Parathyroid adenoma (tissue), 2 donors: ENCODE data around the gene NDUFAF3.

Experiments used
- H2AFZ ChIP-seq: fragments of 300-600 bp; sonication (generic); one replicate; pipeline ENCODE4 v1.7.0; 2017; ENCODE audit warnings: antibody characterized with exemption, mild to moderate bottlenecking
- H3K27ac ChIP-seq: fragments of 300-600 bp; sonication (generic); one replicate; pipeline ENCODE4 v1.7.0; 2017
- H3K27me3 ChIP-seq: fragments of 300-600 bp; sonication (generic); one replicate; pipeline ENCODE4 v1.7.0; 2017; ENCODE audit warnings: low read length; ENCODE audit not compliant: control insufficient read depth, insufficient read depth
- H3K36me3 ChIP-seq: fragments of 300-600 bp; sonication (generic); one replicate; pipeline ENCODE4 v1.7.0; 2017; ENCODE audit warnings: low read length; ENCODE audit not compliant: control insufficient read depth, insufficient read depth
- H3K4me1 ChIP-seq: fragments of 300-600 bp; sonication (generic); one replicate; pipeline ENCODE4 v1.7.0; 2017; ENCODE audit warnings: control low read depth
- H3K4me2 ChIP-seq: fragments of 300-600 bp; sonication (generic); one replicate; pipeline ENCODE4 v1.7.0; 2017; ENCODE audit warnings: low read length
- H3K4me3 ChIP-seq: fragments of 300-600 bp; sonication (generic); one replicate; pipeline ENCODE4 v1.7.0; 2017; ENCODE audit warnings: low read depth, low read length
- H3K79me2 ChIP-seq: fragments of 300-600 bp; sonication (generic); one replicate; pipeline ENCODE4 v1.7.0; 2017; ENCODE audit warnings: control low read depth
- H3K9ac ChIP-seq: fragments of 300-600 bp; sonication (generic); one replicate; pipeline ENCODE4 v1.7.0; 2017; ENCODE audit warnings: mild to moderate bottlenecking
- H3K9me3 ChIP-seq: fragments of 300-600 bp; sonication (generic); one replicate; pipeline ENCODE4 v1.7.0; 2017; ENCODE audit warnings: low read length; ENCODE audit not compliant: control insufficient read depth
- TF ChIP-seq, protein P1 (sequence below): fragments of 300-600 bp; sonication (generic); IDR thresholded peaks from one replicate; pipeline ENCODE4 v1.7.0; 2017; ENCODE audit warnings: antibody characterized with exemption, mild to moderate bottlenecking
- donor health status: primary hyperparathyroidism.

Gene NDUFAF3

DNA sequence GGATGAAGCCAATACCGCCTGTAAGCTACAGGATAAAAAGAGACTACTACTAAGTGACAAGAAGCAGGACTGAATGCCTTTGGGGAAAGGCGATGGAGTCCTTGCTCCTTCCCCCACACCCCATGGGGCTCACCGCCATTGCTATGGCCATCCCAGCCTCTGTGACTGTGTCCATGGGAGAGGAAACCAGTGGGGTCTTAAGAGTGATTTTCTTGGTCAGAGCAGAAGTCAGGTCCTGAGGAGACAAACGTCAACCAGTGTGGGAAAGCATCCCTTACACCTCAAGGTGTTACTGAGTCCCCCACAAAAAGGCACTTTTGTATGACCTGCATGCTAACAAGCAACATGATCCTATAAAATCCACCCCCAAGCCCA, 6.4 kb downstream of the NDUFAF3 start:
- Histone ChIP-seq H3K4me2 (peak overlapping the region; percentile 83), H3K9me3 (no peaks in the 10 kb centered on the region), H3K4me3 (peak overlapping the region; percentile 78), H3K4me1 (peaks cover 11% of the 10 kb centered on the region), H3K27me3 (no peaks in the 10 kb centered on the region), H3K9ac (no peak overlapping the region), H3K79me2 (peaks cover 3% of the 10 kb centered on the region), H3K27ac (peak overlapping the region; percentile 89), H3K36me3 (no peaks in the 10 kb centered on the region), H2AFZ (no peak overlapping the region)
- TF ChIP-seq, protein P1, sequence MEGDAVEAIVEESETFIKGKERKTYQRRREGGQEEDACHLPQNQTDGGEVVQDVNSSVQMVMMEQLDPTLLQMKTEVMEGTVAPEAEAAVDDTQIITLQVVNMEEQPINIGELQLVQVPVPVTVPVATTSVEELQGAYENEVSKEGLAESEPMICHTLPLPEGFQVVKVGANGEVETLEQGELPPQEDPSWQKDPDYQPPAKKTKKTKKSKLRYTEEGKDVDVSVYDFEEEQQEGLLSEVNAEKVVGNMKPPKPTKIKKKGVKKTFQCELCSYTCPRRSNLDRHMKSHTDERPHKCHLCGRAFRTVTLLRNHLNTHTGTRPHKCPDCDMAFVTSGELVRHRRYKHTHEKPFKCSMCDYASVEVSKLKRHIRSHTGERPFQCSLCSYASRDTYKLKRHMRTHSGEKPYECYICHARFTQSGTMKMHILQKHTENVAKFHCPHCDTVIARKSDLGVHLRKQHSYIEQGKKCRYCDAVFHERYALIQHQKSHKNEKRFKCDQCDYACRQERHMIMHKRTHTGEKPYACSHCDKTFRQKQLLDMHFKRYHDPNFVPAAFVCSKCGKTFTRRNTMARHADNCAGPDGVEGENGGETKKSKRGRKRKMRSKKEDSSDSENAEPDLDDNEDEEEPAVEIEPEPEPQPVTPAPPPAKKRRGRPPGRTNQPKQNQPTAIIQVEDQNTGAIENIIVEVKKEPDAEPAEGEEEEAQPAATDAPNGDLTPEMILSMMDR = no peak

DNA sequence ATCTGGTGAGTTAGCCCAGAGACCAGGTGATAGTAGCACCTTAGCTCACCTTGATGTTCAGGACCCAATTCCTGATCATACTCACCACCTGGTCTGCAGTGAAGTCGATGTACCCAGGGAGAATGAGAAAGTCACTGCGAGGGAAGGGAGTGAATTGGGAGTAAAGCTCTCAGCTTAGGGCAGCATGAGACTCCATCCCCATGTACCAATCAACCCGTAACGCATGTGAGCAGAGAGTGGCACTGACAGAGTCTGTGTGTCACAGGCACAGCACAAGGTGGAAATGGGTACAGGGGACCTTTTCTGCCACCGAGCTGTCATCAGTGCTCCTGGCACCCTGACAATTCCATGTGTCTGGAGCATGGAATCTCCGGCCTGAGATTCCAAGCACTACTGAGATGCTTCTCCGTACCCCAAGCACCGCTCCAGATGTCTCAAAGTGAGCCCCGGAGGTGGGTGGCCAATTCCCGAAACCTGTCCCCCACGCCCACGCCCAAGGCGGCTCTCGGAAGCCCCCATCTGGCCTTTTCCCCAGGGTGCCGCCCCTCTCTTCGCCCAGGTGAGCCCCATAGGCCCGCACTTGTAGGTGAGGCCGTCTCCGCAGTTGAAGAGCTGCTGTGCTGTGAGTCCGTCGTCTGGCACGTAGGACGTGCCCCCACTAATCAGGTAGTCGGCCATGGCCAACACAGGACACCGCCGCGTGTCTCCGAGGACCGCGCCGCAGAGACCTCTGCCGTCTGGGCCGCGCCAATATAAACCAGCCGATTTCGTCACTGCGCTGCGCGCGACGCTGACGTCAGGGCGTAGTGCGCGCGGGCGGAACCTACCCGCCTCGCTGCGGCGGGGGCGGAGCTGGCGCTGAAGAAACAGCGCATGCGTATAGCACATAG, 7.0 kb downstream of the NDUFAF3 start, which contains the start of gene IMPDH2:
IMPDH2 (minus strand) TSS at position 726 of the 890 bp plus-strand sequence; CDS start at position 678, 48 bp downstream.
- H3K36me3 ChIP-seq = no peaks in the 10 kb centered on the region
- no peaks in the 10 kb centered on the region for H3K27me3 ChIP-seq
- peak within 1 kb of the TSS; percentile 83 for H3K4me2 ChIP-seq
- peaks cover 11% of the 10 kb centered on the region for H3K4me1 ChIP-seq
- H3K9me3 ChIP-seq = no peaks in the 10 kb centered on the region
- peak within 1 kb of the TSS; percentile 89 for H3K27ac ChIP-seq
- TF ChIP-seq, protein P1 = peak; percentile 27
- peaks cover 3% of the 10 kb centered on the region for H3K79me2 ChIP-seq
- peak within 1 kb of the TSS; percentile 82 for H2AFZ ChIP-seq
- peak within 1 kb of the TSS; percentile 78 for H3K4me3 ChIP-seq
- H3K9ac ChIP-seq = peak within 1 kb of the TSS; percentile 68

DNA sequence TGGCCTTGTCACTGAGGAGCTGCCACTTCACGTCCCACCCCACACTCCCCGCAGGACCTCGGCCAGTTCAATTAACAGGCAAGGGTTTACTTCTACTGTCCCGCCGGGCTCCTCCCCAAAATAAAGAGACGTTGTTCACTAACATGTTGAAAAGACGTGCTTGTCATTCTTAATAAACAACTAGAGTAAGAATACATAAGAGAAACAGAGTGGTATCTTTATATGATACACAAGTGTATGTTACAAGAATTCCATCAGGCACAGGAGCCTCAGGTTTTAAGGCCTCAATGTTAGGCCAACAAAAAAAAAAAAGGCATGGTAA, 7.6 kb downstream of the NDUFAF3 start:
- Histone ChIP-seq H3K27me3 (no peaks in the 10 kb centered on the region), H3K9ac (no peak overlapping the region), H3K4me1 (peaks cover 11% of the 10 kb centered on the region), H3K27ac (peak overlapping the region; percentile 89), H3K36me3 (no peaks in the 10 kb centered on the region), H3K4me3 (peak overlapping the region; percentile 78), H3K79me2 (peaks cover 3% of the 10 kb centered on the region), H3K9me3 (no peaks in the 10 kb centered on the region), H2AFZ (peak overlapping the region; percentile 82), H3K4me2 (peak overlapping the region; percentile 83)
- TF ChIP-seq, protein P1 = no peak

DNA sequence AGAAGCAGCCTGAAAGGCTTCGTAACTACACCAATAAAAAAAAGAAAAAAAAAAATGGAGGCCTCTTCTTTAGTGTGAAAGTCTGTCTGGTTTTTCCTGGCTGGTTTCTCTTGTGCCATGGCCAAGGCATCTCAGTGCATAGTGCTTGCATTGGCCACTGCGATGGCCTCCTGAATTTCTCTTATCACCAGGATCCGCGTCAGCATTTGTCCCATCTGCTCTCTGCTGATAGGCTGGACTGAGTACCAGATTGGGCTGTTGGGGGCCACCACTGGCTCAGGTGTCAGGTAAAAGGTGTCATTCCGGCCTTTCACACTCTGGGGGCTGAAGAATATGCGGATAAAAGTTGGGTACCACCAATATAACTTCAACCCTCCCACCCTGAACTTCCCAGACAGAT, 8.4 kb downstream of the NDUFAF3 start:
- TF ChIP-seq, protein P1 = no peak
- no peaks in the 10 kb centered on the region for H3K9me3 ChIP-seq
- H3K4me3 ChIP-seq = no peak overlapping the region
- no peak overlapping the region for H3K27ac ChIP-seq
- peaks cover 3% of the 10 kb centered on the region for H3K79me2 ChIP-seq
- H3K36me3 ChIP-seq = no peaks in the 10 kb centered on the region
- no peak overlapping the region for H3K4me2 ChIP-seq
- no peak overlapping the region for H3K9ac ChIP-seq
- peaks cover 11% of the 10 kb centered on the region for H3K4me1 ChIP-seq
- no peak overlapping the region for H2AFZ ChIP-seq
- no peaks in the 10 kb centered on the region for H3K27me3 ChIP-seq
